ENCODE data around the gene SENP6.
"Not testable (repeated sequence)": the region's sequence is repeated elsewhere in the genome, so short reads cannot be mapped to it uniquely, and the experiment has no call there.

SENP6 gene

GRCh38 chr6:75687535-75687934 is 85.9 kb downstream of the SENP6 start:
- not testable (repeated sequence) for DNase-seq (ENCODE audit: low read depth); H3K4me3 ChIP-seq (ENCODE audit: low read depth, low read length)
- peak; percentile 16 for TF ChIP-seq CTCF (conservative IDR thresholded peaks at IDR 0.05; ENCODE audit: low read depth, low read length)

- H3K4me3 ChIP-seq (ENCODE audit: low read depth, low read length); DNase-seq (ENCODE audit: low read depth): not testable (repeated sequence)
These were observed 86.3 kb downstream of the SENP6 start for GRCh38 chr6:75687937-75688336.

- no peak for TF ChIP-seq CTCF (conservative IDR thresholded peaks at IDR 0.05; ENCODE audit: low read depth, low read length)
- H3K4me3 ChIP-seq (ENCODE audit: low read depth, low read length): no peak overlapping the region
- DNase-seq (ENCODE audit: low read depth): no peak
These were observed 87.9 kb downstream of the SENP6 start for GRCh38 chr6:75689576-75689975.

GRCh38 chr6:75691012-75691411 is 89.3 kb downstream of the SENP6 start:
- H3K4me3 ChIP-seq (ENCODE audit: low read depth, low read length): no peak overlapping the region
- peak; percentile 28 for DNase-seq (ENCODE audit: low read depth)
- no peak for TF ChIP-seq CTCF (conservative IDR thresholded peaks at IDR 0.05; ENCODE audit: low read depth, low read length)

GRCh38 chr6:75693534-75693933 is 91.9 kb downstream of the SENP6 start:
- DNase-seq (ENCODE audit: low read depth): peak; percentile 90
- no peak overlapping the region for H3K4me3 ChIP-seq (ENCODE audit: low read depth, low read length)
- TF ChIP-seq CTCF (conservative IDR thresholded peaks at IDR 0.05; ENCODE audit: low read depth, low read length): peak; percentile 55

GRCh38 chr6:75694406-75694805 is 92.7 kb downstream of the SENP6 start:
- no peak for TF ChIP-seq CTCF (conservative IDR thresholded peaks at IDR 0.05; ENCODE audit: low read depth, low read length)
- DNase-seq (ENCODE audit: low read depth): peak; percentile 30
- no peak overlapping the region for H3K4me3 ChIP-seq (ENCODE audit: low read depth, low read length)

GRCh38 chr6:75708334-75708733 is 106.7 kb downstream of the SENP6 start:
- not testable (repeated sequence) for DNase-seq (ENCODE audit: low read depth); H3K4me3 ChIP-seq (ENCODE audit: low read depth, low read length)

GRCh38 chr6:75711173-75711572 is 109.5 kb downstream of the SENP6 start:
- H3K4me3 ChIP-seq (ENCODE audit: low read depth, low read length): no peak overlapping the region
- TF ChIP-seq CTCF (conservative IDR thresholded peaks at IDR 0.05; ENCODE audit: low read depth, low read length): no peak
- DNase-seq (ENCODE audit: low read depth): no peak
